SH-SY5Y (cell line): Measurements from ENCODE around the gene EPHB2.

Source experiments
- GATA2 ChIP-seq: IDR thresholded peaks from 2 replicates; pipeline ENCODE4 v1.6.1; 2011; ENCODE audit warnings: mild to moderate bottlenecking, low read depth, low read length
- GATA3 ChIP-seq: IDR thresholded peaks from 2 replicates; pipeline ENCODE4 v1.6.1; 2011; ENCODE audit warnings: low read depth, mild to moderate bottlenecking, low read length, moderate library complexity

DNA sequence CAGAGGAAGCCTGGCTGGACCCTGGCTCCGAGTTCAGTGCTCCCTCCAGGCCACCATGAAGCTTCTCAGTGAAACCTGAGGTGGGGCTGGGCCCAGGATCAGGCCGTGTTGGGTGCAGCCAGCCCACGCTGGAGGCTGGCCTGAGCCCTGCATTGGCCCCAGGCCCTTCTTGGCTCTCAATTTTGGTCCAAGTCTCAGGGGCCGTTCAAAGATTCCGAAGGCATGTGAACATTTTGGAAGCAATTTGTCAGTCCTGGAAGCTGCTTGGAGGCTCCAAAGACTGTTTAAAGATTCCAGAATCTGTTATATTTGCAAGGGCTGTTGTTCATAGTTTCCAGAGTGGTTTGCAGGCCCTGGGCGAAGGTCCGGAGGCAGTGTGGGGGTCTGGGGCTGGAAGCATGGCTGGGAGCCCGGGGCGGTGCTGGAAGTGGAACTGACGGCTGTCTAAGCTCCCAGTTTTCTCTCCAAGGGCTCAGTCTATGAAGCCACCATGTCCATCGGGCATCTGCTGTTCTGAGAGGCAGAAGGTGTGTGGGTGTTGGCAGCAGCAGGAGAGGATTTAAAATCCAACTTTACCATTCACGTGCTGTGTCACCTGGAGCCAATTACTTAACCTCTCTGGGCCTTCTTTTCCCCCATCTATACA lies 104.9 kb downstream of the EPHB2 start:
- no peak for TF ChIP-seq GATA2
- TF ChIP-seq GATA3, result no peak
